NCI-H1092 (cell line): ENCODE results near the gene BAHCC1.

Source experiments
- DNase-seq: peaks from one replicate; lab custom pipeline; 2025; lab: John Stamatoyannopoulos, UW

The BAHCC1 gene

GRCh38 chr17:81367171-81367570, 28.1 kb upstream of the BAHCC1 start:
- no peak for DNase-seq

- DNase-seq: no peak
These were observed 26.9 kb upstream of the BAHCC1 start for GRCh38 chr17:81368161-81369022.

- DNase-seq: no peak
These were observed 25.0 kb upstream of the BAHCC1 start for GRCh38 chr17:81370294-81370693.

- no peak for DNase-seq
These were observed 23.1 kb upstream of the BAHCC1 start for GRCh38 chr17:81371910-81372760.

- no peak for DNase-seq
These were observed 21.6 kb upstream of the BAHCC1 start for GRCh38 chr17:81373536-81374160.

GRCh38 chr17:81374890-81375289, 20.4 kb upstream of the BAHCC1 start:
- DNase-seq: no peak

- no peak for DNase-seq
These were observed 18.1 kb upstream of the BAHCC1 start for GRCh38 chr17:81376946-81377714.

- no peak for DNase-seq
These were observed 16.2 kb upstream of the BAHCC1 start for GRCh38 chr17:81378941-81379511.

- no peak for DNase-seq
These were observed 15.7 kb upstream of the BAHCC1 start for GRCh38 chr17:81379523-81379942.

GRCh38 chr17:81380131-81380530, 15.1 kb upstream of the BAHCC1 start:
- no peak for DNase-seq

GRCh38 chr17:81380666-81381518, 14.4 kb upstream of the BAHCC1 start:
- no peak for DNase-seq

GRCh38 chr17:81381632-81382577, 13.4 kb upstream of the BAHCC1 start:
- DNase-seq: no peak

GRCh38 chr17:81382851-81383250, 12.4 kb upstream of the BAHCC1 start:
- DNase-seq: no peak

GRCh38 chr17:81383504-81384421, 11.5 kb upstream of the BAHCC1 start:
- no peak for DNase-seq

- no peak for DNase-seq
These were observed 10.3 kb upstream of the BAHCC1 start for GRCh38 chr17:81384929-81385319.

GRCh38 chr17:81385320-81386111, 9.7 kb upstream of the BAHCC1 start:
- DNase-seq: no peak

GRCh38 chr17:81386141-81386645, 9.1 kb upstream of the BAHCC1 start:
- DNase-seq: no peak
